Measurements from ENCODE around the gene UAP1L1. TPM values are rescaled to one million over a fixed set of nuclear protein-coding genes. Genes with fewer than 3 reads are reported as not detected.
"Not testable (repeated sequence)": the region's sequence is repeated elsewhere in the genome, so short reads cannot be mapped to it uniquely, and the experiment has no call there.

Gene UAP1L1
- total RNA-seq, result 10 to 100 TPM; 13.0 to 18.2 TPM
- long read RNA-seq, partial matches to known transcripts, result 17 of 21 reads
- long read RNA-seq, other reads (novel, unspliced or antisense), result 2 of 21 reads

- DNase-seq (peak; percentile 81 to 85), ATAC-seq (peak; percentile 31)
- intact Hi-C loops (cut with DNase I, micrococcal nuclease), result no loop called here
Observed at GRCh38 chr9:137077010-137077747, at the start of gene UAP1L1. UAP1L1 (plus strand) TSS chr9:137077517; CDS start chr9:137077533, 16 bp downstream.

DNA sequence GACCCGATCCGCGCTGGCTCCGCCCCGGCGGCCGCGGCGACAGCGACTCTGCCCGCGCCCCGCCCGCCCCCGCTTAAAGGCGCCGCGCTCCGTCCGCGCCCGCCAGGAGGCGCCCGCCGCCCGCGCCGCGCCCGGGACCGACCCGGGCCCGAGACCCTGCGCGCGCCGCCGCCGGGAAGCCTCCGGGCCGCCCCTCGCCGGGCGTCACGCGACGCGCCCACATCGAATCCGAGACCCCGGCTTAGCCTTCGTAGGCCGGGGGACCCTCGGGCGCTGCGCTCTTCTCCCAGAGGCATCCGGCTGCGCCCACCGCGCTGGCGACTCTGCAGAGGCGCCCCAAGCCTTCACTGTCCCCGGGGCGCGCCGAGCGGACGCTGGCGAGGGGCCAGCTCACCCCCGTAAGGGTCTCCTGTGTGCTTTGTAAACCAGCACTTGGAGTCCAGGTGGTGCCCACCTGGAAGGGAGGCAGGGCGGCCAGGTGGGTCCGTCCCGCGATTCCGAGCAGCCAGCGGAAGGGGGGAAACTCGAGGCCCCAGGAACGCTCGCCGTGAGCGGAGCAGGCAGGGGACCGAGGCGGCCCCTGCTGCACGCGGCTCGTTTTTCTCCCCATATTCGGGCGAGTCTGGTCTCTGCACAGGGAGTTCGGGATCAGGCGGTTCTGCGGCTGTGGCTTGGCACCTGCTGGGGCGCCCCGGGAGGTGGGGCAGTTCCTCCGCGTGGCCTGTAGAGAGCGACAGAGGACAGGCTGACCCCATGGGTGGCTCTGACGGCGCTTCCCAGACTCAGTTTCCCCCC is 48.9 kb upstream of the UAP1L1 start:
- intact Hi-C loops (cut with DNase I, micrococcal nuclease), result loop anchor here in 1 of 2 donors (10.0 kb wide), 1 partner anchor 84 kb away; the partner anchor contains the start of genes C8G and FBXW5
- DNase-seq (peak; percentile 77 to 81), ATAC-seq (peak; percentile 71)

DNA sequence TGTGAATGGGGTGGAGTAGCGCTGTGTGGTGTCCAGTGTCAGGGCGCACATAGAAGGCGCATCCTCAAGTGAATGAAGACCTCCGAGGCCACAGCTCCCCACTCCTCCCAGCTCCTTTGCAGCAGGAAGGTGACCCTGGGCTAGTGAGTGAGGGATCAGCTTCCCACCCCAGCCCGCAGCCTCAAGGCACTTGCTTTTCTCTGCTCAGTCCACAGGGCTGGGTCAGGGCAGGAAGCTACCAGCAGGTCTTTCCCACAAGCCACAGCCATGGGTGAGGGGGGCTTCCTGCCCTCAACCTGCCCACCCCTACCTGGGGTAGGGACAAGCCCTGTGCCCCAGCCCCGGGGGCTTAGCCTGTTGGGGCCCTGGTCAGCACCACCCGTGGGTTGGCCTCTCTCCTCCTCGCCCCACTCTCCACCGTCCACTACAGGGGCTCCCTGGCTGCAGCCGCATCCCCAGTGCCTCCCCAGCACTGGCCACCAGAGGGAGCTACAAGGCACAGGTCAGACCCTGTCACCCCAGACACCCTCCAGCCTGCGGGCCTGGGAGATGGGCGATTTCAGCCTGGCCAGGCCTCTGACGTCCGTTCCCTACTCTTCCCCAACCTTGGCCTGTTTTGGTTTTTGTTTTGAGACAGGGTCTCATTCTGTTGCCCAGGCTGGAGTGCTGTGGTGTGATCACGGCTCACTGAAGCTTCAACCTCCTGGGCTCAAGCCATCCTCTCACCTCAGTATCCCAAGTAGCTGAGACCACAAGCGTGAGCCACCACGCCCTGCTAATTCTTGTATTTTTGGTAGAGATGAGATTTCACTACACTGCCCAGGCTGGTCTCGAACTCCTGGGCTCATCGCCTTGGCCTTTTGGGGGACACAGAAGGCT is 48.0 kb upstream of the UAP1L1 start:
- ATAC-seq, result peak; percentile 59
- intact Hi-C loops (cut with DNase I, micrococcal nuclease), result loop anchor here in 1 of 2 donors (10.0 kb wide), 1 partner anchor 84 kb away; the partner anchor contains the start of genes C8G and FBXW5

GRCh38 chr9:137030006-137030405 is 47.3 kb upstream of the UAP1L1 start:
- ATAC-seq, result no peak
- intact Hi-C loops (cut with DNase I, micrococcal nuclease), result no loop called here
- DNase-seq, result no peak

More for the DNA sequence above, 48.0 kb upstream of the UAP1L1 start:
- peak; percentile 74 to 89 for DNase-seq

DNA sequence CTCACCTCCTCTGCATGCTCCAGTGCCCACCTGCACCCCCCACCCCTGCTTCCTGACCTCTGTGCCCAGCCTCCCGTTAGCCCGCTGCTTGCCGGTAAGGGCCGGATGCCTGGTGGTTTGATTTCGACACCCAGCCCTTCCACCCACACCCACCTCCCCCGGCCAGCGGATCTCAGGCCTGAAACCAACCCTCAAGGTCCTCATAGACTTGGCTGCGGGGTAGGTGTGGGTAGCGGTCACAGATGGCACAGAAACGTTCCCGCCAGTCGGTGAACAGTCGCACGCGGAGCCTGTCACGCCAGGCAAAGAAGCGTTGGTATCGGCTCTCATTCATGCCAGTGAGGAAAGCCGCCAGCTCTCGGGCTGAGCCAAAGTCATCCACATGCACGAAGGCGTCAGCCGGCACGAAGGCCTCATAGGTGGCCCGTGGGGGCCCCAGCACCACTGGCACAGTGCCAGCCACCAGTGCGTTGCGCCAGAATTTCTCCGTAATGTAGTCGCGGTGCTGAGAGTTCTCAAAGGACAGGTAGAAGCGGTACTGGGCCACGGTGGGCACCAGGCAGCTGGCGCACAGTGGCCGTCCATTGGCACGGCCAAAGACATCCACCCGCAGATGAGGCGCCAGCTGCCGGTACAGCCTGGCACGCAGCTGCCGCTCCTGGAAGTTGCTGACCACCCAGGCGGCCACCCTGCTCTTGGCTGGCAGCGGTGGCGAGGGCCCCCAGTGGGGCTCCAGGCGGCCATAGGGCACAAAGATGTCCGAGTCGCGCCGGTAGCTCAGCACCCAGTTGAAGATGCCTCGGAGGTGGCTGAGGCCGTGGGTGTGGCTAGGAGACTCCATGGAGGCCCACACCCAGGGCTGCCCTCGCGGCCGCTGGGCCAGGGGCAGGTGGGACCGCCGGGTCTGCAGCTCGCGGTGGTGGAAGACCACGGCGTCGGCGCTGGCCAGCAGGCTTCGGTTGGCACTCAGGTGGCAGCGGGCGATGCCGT is 46.5 kb upstream of the UAP1L1 start:
- intact Hi-C loops (cut with DNase I, micrococcal nuclease), result no loop called here
- ATAC-seq, result no peak

GRCh38 chr9:137031904-137032640 is 45.2 kb upstream of the UAP1L1 start, which contains the start of gene FUT7:
FUT7 (minus strand) TSS chr9:137032088; CDS start chr9:137031991, 97 bp downstream.
- ATAC-seq (no peak), DNase-seq (no peak)
- intact Hi-C loops (cut with DNase I, micrococcal nuclease), result no loop called here

More for the DNA sequence above, 46.5 kb upstream of the UAP1L1 start:
- peak in 1 of 2 donors; percentile 51 for DNase-seq

- no peak for ATAC-seq
- DNase-seq, result no peak
- intact Hi-C loops (cut with DNase I, micrococcal nuclease), result no loop called here
Observed at GRCh38 chr9:137032858-137033257, 44.5 kb upstream of the UAP1L1 start.

- ATAC-seq; intact Hi-C loops (cut with DNase I, micrococcal nuclease): not testable (repeated sequence)
Observed at GRCh38 chr9:137033481-137033880, 43.8 kb upstream of the UAP1L1 start.

GRCh38 chr9:137034039-137034708 is 43.1 kb upstream of the UAP1L1 start:
- intact Hi-C loops (cut with DNase I, micrococcal nuclease), result no loop called here
- ATAC-seq, result peak; percentile 79

More at GRCh38 chr9:137033481-137033880, 43.8 kb upstream of the UAP1L1 start:
- DNase-seq, result not testable (repeated sequence)

GRCh38 chr9:137034709-137035506 is 42.4 kb upstream of the UAP1L1 start:
- intact Hi-C loops (cut with DNase I, micrococcal nuclease), result loop anchor here in 1 of 2 donors (5.0 kb wide), 1 partner anchor 248 kb away; no protein-coding TSS in a partner anchor

More at GRCh38 chr9:137034039-137034708, 43.1 kb upstream of the UAP1L1 start:
- DNase-seq, result peak; percentile 76 to 78

GRCh38 chr9:137035507-137035834 is 41.8 kb upstream of the UAP1L1 start:
- ATAC-seq (peak; percentile 2), DNase-seq (no peak)
- intact Hi-C loops (cut with DNase I, micrococcal nuclease), result loop anchor here in 1 of 2 donors (5.0 kb wide), 1 partner anchor 248 kb away; no protein-coding TSS in a partner anchor

More at GRCh38 chr9:137034709-137035506, 42.4 kb upstream of the UAP1L1 start:
- peak; percentile 80 to 81 for DNase-seq
- peak; percentile 84 for ATAC-seq

GRCh38 chr9:137035937-137036336 is 41.4 kb upstream of the UAP1L1 start:
- ATAC-seq (no peak), DNase-seq (no peak)
- intact Hi-C loops (cut with DNase I, micrococcal nuclease), result loop anchor here in 1 of 2 donors (5.0 kb wide), 1 partner anchor 249 kb away; no protein-coding TSS in a partner anchor

- ATAC-seq (no peak), DNase-seq (no peak)
- intact Hi-C loops (cut with DNase I, micrococcal nuclease), result loop anchor here in 1 of 2 donors (5.0 kb wide), 1 partner anchor 250 kb away; no protein-coding TSS in a partner anchor
Observed at GRCh38 chr9:137037035-137037434, 40.3 kb upstream of the UAP1L1 start.

DNA sequence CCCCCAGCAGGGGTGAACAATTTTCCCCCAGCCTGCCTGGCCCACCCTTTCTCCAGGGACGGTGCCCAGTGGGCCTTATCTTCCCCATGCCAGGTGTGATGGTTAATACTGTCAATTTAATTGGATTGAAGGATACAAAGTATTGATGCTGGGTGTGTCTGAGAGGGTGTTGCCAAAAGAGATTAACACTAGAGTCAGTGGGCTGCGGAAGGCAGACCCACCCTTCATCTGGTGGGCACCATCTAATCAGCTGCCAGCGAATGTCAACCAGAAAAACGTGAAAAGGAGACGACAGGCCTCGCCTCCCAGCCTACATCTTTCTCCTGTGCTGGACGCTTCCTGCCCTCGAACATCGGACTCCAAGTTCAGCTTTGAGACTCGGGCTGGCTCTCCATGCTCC is 39.8 kb upstream of the UAP1L1 start:
- DNase-seq (no peak), ATAC-seq (no peak)
- intact Hi-C loops (cut with DNase I, micrococcal nuclease), result loop anchor here in 1 of 2 donors (5.0 kb wide), 1 partner anchor 250 kb away; no protein-coding TSS in a partner anchor

DNA sequence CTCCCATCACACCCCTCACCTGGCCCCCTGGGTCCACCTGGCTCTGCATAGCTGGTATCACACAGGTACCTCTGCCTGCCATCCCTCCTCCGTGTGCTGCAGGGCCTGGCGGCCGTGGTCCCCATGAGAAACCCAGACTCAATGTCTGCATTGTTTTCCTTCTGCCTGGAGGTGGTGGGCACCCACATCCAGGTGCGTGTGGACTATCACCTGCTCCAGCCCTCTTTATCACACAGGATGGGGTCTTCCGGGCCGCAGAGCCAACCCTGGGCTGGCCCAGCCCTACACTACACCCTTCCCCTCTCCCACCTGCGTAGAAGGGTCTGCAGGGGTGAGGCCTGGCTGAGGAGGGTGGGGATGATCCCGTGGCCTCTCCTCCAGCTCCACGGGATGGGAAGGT is 38.4 kb upstream of the UAP1L1 start:
- DNase-seq, result no peak
- ATAC-seq, result no peak
- intact Hi-C loops (cut with DNase I, micrococcal nuclease), result loop anchor here in 1 of 2 donors (5.0 kb wide), 1 partner anchor 252 kb away; no protein-coding TSS in a partner anchor

All from left colon (tissue), 2 donors.